Calu3 (cell line): Measurements from ENCODE around the gene WFS1. TPM values are rescaled to one million over a fixed set of nuclear protein-coding genes. Genes with fewer than 3 reads are reported as not detected.

Experiments
- BruUV-seq: library from RNA; stranded (reverse); fragments of 400-500 nt; replicated peaks from 2 replicates; lab custom pipeline; 2021; lab: Mats Ljungman, UMichigan
- CTCF ChIA-PET: fragments of 300-600 bp; sonication (Branson Sonifier 250); formaldehyde crosslinking; loops from one replicate; lab custom pipeline; 2022; ENCODE audit warnings: antibody characterized with exemption; lab: Charles Lee
- DNase-seq: peaks from one replicate; pipeline ENCODE4 v3.0.0; 2022
- H3K27ac Mint-ChIP-seq: one replicate; pipeline ENCODE4 v1.8.0; 2022; ENCODE audit warnings: mixed read lengths; ENCODE audit not compliant: unreplicated experiment
- H3K27me3 Mint-ChIP-seq: one replicate; pipeline ENCODE4 v1.8.0; 2022; ENCODE audit warnings: mixed read lengths; ENCODE audit not compliant: unreplicated experiment
- H3K36me3 Mint-ChIP-seq: one replicate; pipeline ENCODE4 v1.8.0; 2022; ENCODE audit warnings: mild to moderate bottlenecking, moderate library complexity, mixed read lengths; ENCODE audit not compliant: insufficient read depth, unreplicated experiment
- H3K4me1 Mint-ChIP-seq: one replicate; pipeline ENCODE4 v1.8.0; 2022; ENCODE audit warnings: mild to moderate bottlenecking, low read depth, mixed read lengths; ENCODE audit not compliant: unreplicated experiment
- H3K4me3 Mint-ChIP-seq: one replicate; pipeline ENCODE4 v1.8.0; 2022; ENCODE audit warnings: mild to moderate bottlenecking, low read depth, moderate library complexity, mixed read lengths; ENCODE audit not compliant: unreplicated experiment
- H3K9me3 Mint-ChIP-seq: one replicate; pipeline ENCODE4 v1.8.0; 2022; ENCODE audit warnings: low read depth, mixed read lengths; ENCODE audit not compliant: unreplicated experiment
- intact Hi-C: fragments of 100-400 bp; cut with micrococcal nuclease; formaldehyde crosslinking; loops from one replicate; pipeline ENCODE4 v1.10.0; 2022; ENCODE audit not compliant: unreplicated experiment
- total RNA-seq: library from RNA; stranded (reverse); gene quantifications from 2 replicates; pipeline ENCODE4 v1.2.3, GENCODE V29; 2022
- TF ChIP-seq, protein P1 (sequence below): fragments of 200-600 bp; IDR thresholded peaks from one replicate; pipeline ENCODE4 v1.8.0; 2022; ENCODE audit warnings: antibody characterized with exemption; ENCODE audit not compliant: unreplicated experiment

Gene WFS1
- total RNA-seq, 1 experiment from 2014 or later = 23.4 TPM

DNA sequence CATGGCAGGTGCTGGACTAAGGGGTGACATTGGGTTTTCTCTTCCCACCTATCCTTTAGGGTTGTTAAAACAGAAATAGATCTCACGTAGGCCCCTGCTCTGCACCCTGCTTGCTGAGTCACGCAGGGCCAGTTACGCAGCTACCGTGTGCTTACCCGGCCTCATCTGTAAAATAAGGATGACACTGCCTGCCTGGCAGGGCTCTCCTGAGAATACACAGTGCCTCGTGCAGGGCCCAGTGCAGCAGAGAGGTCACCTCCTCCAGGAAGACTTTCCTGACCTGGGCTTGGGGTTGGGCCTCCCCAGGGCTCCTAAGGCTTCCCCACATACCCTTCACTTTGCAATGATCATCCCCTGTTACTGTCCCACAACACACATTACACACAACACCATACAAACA, 35.7 kb upstream of the WFS1 start:
- H3K9me3 Mint-ChIP-seq = no peaks in the 10 kb centered on the region
- BruUV-seq = no TSS peak
- H3K36me3 Mint-ChIP-seq = no peaks in the 10 kb centered on the region
- no peaks in the 10 kb centered on the region for H3K4me1 Mint-ChIP-seq
- DNase-seq = no peak
- no peak overlapping the region for H3K27ac Mint-ChIP-seq
- CTCF ChIA-PET = no interaction called here
- TF ChIP-seq, protein P1, sequence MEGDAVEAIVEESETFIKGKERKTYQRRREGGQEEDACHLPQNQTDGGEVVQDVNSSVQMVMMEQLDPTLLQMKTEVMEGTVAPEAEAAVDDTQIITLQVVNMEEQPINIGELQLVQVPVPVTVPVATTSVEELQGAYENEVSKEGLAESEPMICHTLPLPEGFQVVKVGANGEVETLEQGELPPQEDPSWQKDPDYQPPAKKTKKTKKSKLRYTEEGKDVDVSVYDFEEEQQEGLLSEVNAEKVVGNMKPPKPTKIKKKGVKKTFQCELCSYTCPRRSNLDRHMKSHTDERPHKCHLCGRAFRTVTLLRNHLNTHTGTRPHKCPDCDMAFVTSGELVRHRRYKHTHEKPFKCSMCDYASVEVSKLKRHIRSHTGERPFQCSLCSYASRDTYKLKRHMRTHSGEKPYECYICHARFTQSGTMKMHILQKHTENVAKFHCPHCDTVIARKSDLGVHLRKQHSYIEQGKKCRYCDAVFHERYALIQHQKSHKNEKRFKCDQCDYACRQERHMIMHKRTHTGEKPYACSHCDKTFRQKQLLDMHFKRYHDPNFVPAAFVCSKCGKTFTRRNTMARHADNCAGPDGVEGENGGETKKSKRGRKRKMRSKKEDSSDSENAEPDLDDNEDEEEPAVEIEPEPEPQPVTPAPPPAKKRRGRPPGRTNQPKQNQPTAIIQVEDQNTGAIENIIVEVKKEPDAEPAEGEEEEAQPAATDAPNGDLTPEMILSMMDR = no peak
- no peak overlapping the region for H3K4me3 Mint-ChIP-seq
- intact Hi-C loops = no loop called here
- H3K27me3 Mint-ChIP-seq = peaks cover 21% of the 10 kb centered on the region

DNA sequence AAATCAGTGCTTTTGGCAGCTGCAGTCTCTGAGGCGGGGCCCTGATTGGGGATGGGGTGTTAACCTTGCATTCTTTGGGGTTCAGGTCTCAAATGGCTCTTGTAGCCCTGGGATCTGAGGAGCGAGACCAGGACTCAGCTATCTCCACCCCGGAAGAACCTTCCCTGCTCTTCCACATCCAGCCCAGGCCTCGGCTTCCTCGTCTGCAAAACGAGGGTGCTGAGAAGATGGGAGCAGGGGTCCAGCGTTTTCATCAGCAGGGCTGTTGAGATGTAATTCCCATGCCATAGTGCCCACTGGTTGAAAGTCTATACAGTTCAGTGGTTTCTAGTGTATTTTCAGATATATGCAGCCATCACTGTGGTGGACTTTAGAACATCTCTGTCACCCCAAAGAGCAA, 34.6 kb upstream of the WFS1 start:
- CTCF ChIA-PET = interaction anchor here (1.1 kb wide), 1 partner anchor 15 kb away, joined by 3 read pairs; no protein-coding TSS in a partner anchor
- Mint-ChIP-seq H3K27me3 (peaks cover 13% of the 10 kb centered on the region), H3K4me3 (no peak overlapping the region), H3K4me1 (no peaks in the 10 kb centered on the region), H3K9me3 (no peaks in the 10 kb centered on the region), H3K36me3 (no peaks in the 10 kb centered on the region), H3K27ac (no peak overlapping the region)
- BruUV-seq = no TSS peak
- TF ChIP-seq, protein P1 = no peak
- no peak for DNase-seq
- intact Hi-C loops = no loop called here

DNA sequence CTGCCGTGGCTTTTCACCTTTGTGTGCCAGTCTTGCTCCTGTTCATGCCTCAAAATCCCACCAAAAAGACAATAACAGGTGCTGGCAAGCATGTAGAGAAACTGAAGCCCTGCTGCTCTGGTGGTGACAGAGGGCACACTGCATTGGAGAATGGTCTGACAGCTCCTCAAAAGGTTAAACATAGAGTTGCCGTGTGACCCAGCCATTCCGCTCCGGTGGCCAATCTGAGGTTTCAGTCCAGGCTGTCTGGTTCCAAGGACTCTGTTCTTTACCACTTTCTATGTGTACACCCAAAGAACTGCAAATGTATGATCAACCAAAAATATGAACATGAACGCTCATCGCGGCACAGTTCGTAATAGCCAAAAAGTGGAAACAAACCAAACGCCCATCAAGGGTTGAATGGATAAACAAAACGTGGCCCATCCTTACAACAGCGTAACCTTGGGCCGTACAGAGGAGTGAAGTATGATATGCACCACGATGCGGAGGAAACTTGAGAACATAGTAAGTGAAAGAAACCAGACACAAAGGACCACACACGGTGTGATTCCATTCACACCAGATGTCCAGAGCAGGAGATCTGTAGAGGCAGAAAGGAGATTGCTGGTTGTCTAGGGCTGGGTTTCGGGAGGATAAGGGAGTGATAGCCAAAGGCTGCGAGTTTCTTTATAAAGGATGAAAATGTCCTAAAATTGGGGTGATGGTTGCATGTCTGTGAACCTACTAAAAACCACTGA, 33.6 kb upstream of the WFS1 start:
- peaks cover 10% of the 10 kb centered on the region for H3K27me3 Mint-ChIP-seq
- TF ChIP-seq, protein P1 = no peak
- H3K4me1 Mint-ChIP-seq = no peaks in the 10 kb centered on the region
- H3K27ac Mint-ChIP-seq = no peak overlapping the region
- no peak for DNase-seq
- BruUV-seq = no TSS peak
- no peak overlapping the region for H3K4me3 Mint-ChIP-seq
- no peaks in the 10 kb centered on the region for H3K36me3 Mint-ChIP-seq
- CTCF ChIA-PET = no interaction called here
- intact Hi-C loops = no loop called here
- H3K9me3 Mint-ChIP-seq = no peaks in the 10 kb centered on the region

DNA sequence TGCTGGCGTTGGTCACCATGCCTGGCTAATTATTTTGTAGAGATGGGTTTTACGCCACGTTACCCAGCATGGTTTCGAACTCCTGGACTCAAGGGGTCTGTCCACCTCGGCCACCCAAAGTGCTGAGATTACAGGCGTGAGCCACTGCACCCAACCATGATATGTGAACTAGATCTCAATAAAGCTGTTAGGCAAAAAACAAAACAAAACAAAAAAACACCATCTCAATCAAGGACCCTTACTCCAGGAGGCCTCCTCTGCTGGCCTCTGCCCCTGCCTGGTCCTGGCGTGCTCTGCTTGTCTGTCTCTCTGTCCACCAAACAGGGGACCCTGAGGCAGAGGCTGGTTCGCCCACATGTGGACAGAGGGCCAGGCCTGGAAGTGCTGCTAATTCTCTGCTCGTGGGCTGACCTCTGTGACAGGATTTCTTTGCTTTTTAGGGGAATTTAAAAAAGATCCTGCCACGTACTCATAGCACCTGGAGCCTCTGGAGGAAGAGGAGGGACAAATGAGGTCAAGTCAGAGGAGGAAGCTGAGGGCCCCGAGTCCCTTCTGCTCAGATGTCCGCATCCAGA, 32.7 kb upstream of the WFS1 start:
- CTCF ChIA-PET = no interaction called here
- H3K9me3 Mint-ChIP-seq = no peaks in the 10 kb centered on the region
- no peak for DNase-seq
- H3K36me3 Mint-ChIP-seq = no peaks in the 10 kb centered on the region
- H3K27ac Mint-ChIP-seq = no peak overlapping the region
- peaks cover 13% of the 10 kb centered on the region for H3K27me3 Mint-ChIP-seq
- no peaks in the 10 kb centered on the region for H3K4me1 Mint-ChIP-seq
- TF ChIP-seq, protein P1 = no peak
- intact Hi-C loops = no loop called here
- no peak overlapping the region for H3K4me3 Mint-ChIP-seq
- no TSS peak for BruUV-seq
